Endothelial cell of umbilical vein (primary cell): Measurements from ENCODE around the gene RFESD. TPM values are rescaled to one million over a fixed set of nuclear protein-coding genes. Genes with fewer than 3 reads are reported as not detected.

Experiments
- BruUV-seq: library from RNA; stranded (reverse); fragments of 400-500 nt; replicated peaks from 2 replicates; lab custom pipeline; 2021; lab: Mats Ljungman, UMichigan
- CTCF ChIA-PET: fragments of 300-600, 350-600 bp; sonication (Branson Sonifier 250); formaldehyde crosslinking; loops from one replicate; lab custom pipeline; 2021; ENCODE audit warnings: antibody characterized with exemption, inconsistent platforms; lab: Charles Lee
- POLR2A ChIA-PET: fragments of 300-600, 350-600 bp; sonication (Branson Sonifier 250); formaldehyde crosslinking; loops from one replicate; lab custom pipeline; 2021; ENCODE audit warnings: antibody characterized with exemption, inconsistent platforms; lab: Charles Lee
- DNase-seq: peaks from one replicate; pipeline ENCODE4 v3.0.0-alpha.2; 2011; ENCODE audit warnings: low read depth, low spot score
- FAIRE-seq: peaks from 2 replicates; lab custom pipeline; 2011; peaks lifted over from hg19 to GRCh38; lab: Jason Lieb, UNC
- H2AFZ ChIP-seq: 2 replicates; pipeline ENCODE4 v1.6.0; 2012; ENCODE audit warnings: low read depth, low read length, control low read depth, inconsistent platforms
- H3K27ac ChIP-seq: 2 replicates; pipeline ENCODE4 v1.5.1; 2011; ENCODE audit warnings: low read depth, mild to moderate bottlenecking, control low read depth, low read length, moderate library complexity; ENCODE audit not compliant: insufficient read depth
- H3K27me3 ChIP-seq, 2 experiments: 2 replicates each; pipeline versions ENCODE4 v1.6.0 to v1.6.1; 2011; ENCODE audit warnings: low read length in 2 of 2, mixed read lengths in 1 of 2; ENCODE audit not compliant: control insufficient read depth in 2 of 2, insufficient read depth in 2 of 2
- H3K36me3 ChIP-seq, 2 experiments: 2 replicates in 1 of 2; 3 replicates in 1 of 2; pipeline ENCODE4 v1.5.1; 2011; ENCODE audit warnings: low read length in 2 of 2, mild to moderate bottlenecking in 1 of 2, moderate library complexity in 1 of 2; ENCODE audit not compliant: control insufficient read depth in 2 of 2, insufficient read depth in 2 of 2; ENCODE audit errors: extremely low read depth in 1 of 2
- H3K4me1 ChIP-seq: 3 replicates; pipeline ENCODE4 v1.5.1; 2011; ENCODE audit warnings: mild to moderate bottlenecking, low read length; ENCODE audit not compliant: control insufficient read depth, insufficient read depth; ENCODE audit errors: extremely low read depth
- H3K4me2 ChIP-seq: 2 replicates; pipeline ENCODE4 v1.6.1; 2011; ENCODE audit warnings: low read length, control low read depth, mixed read lengths; ENCODE audit not compliant: insufficient read depth
- H3K4me3 ChIP-seq, 3 experiments: fragments of 200-600 bp in 1 of 3; sonication (generic), shearing (Covaris generic) in 1 of 3; replicated peaks in 1 of 3; 2 replicates each; pipeline ENCODE4 v1.5.1; 2011 to 2016; ENCODE audit warnings: control low read depth in 3 of 3, low read length in 3 of 3, mild to moderate bottlenecking in 2 of 3, inconsistent platforms in 1 of 3, low read depth in 1 of 3, moderate library complexity in 1 of 3; ENCODE audit not compliant: insufficient read depth in 1 of 3
- H3K79me2 ChIP-seq: 2 replicates; pipeline ENCODE4 v1.6.0; 2012; ENCODE audit warnings: low read length, inconsistent platforms; ENCODE audit not compliant: control insufficient read depth, insufficient read depth
- H3K9ac ChIP-seq: replicated peaks from 2 replicates; pipeline ENCODE3; 2011; ENCODE audit warnings: low read length, control low read depth; ENCODE audit not compliant: insufficient read depth; ENCODE audit errors: extremely low read depth
- H3K9me1 ChIP-seq: replicated peaks from 3 replicates; pipeline ENCODE4 v1.6.0; 2011; ENCODE audit warnings: mild to moderate bottlenecking, low read length; ENCODE audit not compliant: control insufficient read depth, insufficient read depth; ENCODE audit errors: extremely low read depth
- H3K9me3 ChIP-seq: replicated peaks from 2 replicates; pipeline ENCODE4 v1.5.1; 2012; ENCODE audit warnings: low read length, inconsistent platforms; ENCODE audit not compliant: control insufficient read depth, insufficient read depth
- H4K20me1 ChIP-seq: replicated peaks from 2 replicates; pipeline ENCODE3; 2011; ENCODE audit warnings: mild to moderate bottlenecking, low read length; ENCODE audit not compliant: control insufficient read depth, insufficient read depth; ENCODE audit errors: extremely low read depth
- EZH2 ChIP-seq: IDR thresholded peaks from 2 replicates; pipeline ENCODE4 v1.6.1; 2012; ENCODE audit warnings: borderline replicate concordance, low read depth, mild to moderate bottlenecking, moderate library complexity, low read length, inconsistent platforms; ENCODE audit not compliant: severe bottlenecking
- FOS ChIP-seq: IDR thresholded peaks from 2 replicates; pipeline ENCODE4 v1.6.1; 2011; ENCODE audit warnings: mild to moderate bottlenecking, low read length, moderate library complexity, borderline replicate concordance; ENCODE audit not compliant: insufficient read depth
- GATA2 ChIP-seq: IDR thresholded peaks from 2 replicates; pipeline ENCODE4 v1.7.0; 2011; ENCODE audit warnings: low read depth, mild to moderate bottlenecking, moderate library complexity, mixed read lengths, low read length; ENCODE audit not compliant: insufficient read length, insufficient read depth
- JUN ChIP-seq: IDR thresholded peaks from 2 replicates; pipeline ENCODE4 v1.6.1; 2011; ENCODE audit warnings: borderline replicate concordance, low read depth; ENCODE audit not compliant: insufficient read length, insufficient read depth
- MYC ChIP-seq: IDR thresholded peaks from one replicate; pipeline ENCODE4 v1.6.1; 2011; ENCODE audit warnings: mild to moderate bottlenecking, low read depth, low read length
- POLR2A ChIP-seq: IDR thresholded peaks from 2 replicates; pipeline ENCODE4 v1.6.1; 2012; ENCODE audit warnings: low read depth, mild to moderate bottlenecking, control low read depth, low read length
- POLR2AphosphoS5 ChIP-seq: IDR thresholded peaks from 2 replicates; pipeline ENCODE4 v1.6.1; 2012; ENCODE audit warnings: low read depth, mild to moderate bottlenecking, control low read depth, low read length, moderate library complexity; ENCODE audit not compliant: insufficient read depth
- dilution Hi-C: fragments of 300-500 bp; cut with MboI; formaldehyde crosslinking; loops from one replicate; pipeline ENCODE4 v1.15.0; 2019; ENCODE audit warnings: low sequenced_read_pairs; ENCODE audit not compliant: extremely low pct_ligation_motif_present
- intact Hi-C: fragments of 100-400 bp; cut with micrococcal nuclease; formaldehyde crosslinking; loops from one replicate; pipeline ENCODE4 v1.10.0; 2022
- polyA plus RNA-seq, 4 experiments: library from polyadenylated mRNA; depleted of rRNA in 3 of 4; stranded (reverse) in 3 of 4; unstranded in 1 of 4; fragments of >200 nt; gene quantifications; 2 replicates each; pipeline versions ENCODE4 v1.2.1 to v1.2.3, GENCODE V29; 2011 to 2012; ENCODE audit warnings: missing spikeins in 1 of 4
- total RNA-seq: library from RNA; stranded (reverse); gene quantifications from 2 replicates; pipeline ENCODE4 v1.2.3, GENCODE V29; 2021
- TF ChIP-seq, protein P1 (sequence below), 2 donors: IDR thresholded peaks; 1 replicate in 1 of 2; 2 replicates in 1 of 2; pipeline ENCODE4 v1.5.1; 2011; ENCODE audit warnings: low read length in 2 of 2, mild to moderate bottlenecking in 2 of 2, moderate library complexity in 2 of 2, control low read depth in 1 of 2, inconsistent platforms in 1 of 2, low read depth in 1 of 2; ENCODE audit not compliant: insufficient read depth in 1 of 2; ENCODE audit errors: extremely low read depth in 1 of 2
- TF ChIP-seq, protein P2 (sequence below): IDR thresholded peaks from 2 replicates; pipeline ENCODE4 v1.6.1; 2011; ENCODE audit not compliant: insufficient read depth, insufficient read length

Gene RFESD
- total and polyA plus RNA-seq, 2 donors (not counting 3 experiments of a cell fraction or from before 2014, with no cell fraction given), result 0.88 to 2.0 TPM

DNA sequence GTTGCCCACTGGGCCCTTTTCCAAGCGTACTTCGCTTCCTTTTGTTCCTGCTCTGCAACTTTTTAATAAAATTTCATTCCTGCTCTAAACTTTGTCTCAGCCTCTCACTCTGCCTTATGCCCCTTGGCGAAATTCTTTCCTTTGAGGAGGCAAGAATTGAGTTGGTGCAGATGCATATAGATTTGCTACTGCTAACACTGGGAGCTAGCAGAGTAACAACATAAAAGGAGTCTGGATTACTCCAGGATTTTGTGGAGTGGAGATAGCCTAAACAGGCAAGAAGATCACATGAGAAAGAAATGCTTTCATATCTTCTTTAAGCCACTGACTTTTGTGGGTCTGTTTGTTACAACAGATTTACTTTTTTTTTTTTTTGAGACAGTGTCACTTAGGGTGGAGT is 12.9 kb upstream of the RFESD start:
- FAIRE-seq (no peak), DNase-seq (no peak)
- Histone ChIP-seq H2AFZ (no peak overlapping the region), H3K27ac (no peak overlapping the region), H4K20me1 (no peaks in the 10 kb centered on the region), H3K36me3 (no peaks in the 10 kb centered on the region), H3K9ac (no peak overlapping the region), H3K79me2 (no peaks in the 10 kb centered on the region), H3K4me2 (no peak overlapping the region), H3K4me3 (no peak overlapping the region), H3K27me3 (no peaks in the 10 kb centered on the region), H3K9me1 (no peaks in the 10 kb centered on the region), H3K9me3 (no peaks in the 10 kb centered on the region), H3K4me1 (peaks cover 9% of the 10 kb centered on the region)
- intact Hi-C loops (no loop called here), dilution Hi-C loops (loop anchor here (25.0 kb wide), 1 partner anchor 204 kb away; no protein-coding TSS in a partner anchor)
- TF ChIP-seq POLR2AphosphoS5, result no peak
- TF ChIP-seq GATA2, result no peak
- no peak for TF ChIP-seq MYC
- TF ChIP-seq, protein P1, sequence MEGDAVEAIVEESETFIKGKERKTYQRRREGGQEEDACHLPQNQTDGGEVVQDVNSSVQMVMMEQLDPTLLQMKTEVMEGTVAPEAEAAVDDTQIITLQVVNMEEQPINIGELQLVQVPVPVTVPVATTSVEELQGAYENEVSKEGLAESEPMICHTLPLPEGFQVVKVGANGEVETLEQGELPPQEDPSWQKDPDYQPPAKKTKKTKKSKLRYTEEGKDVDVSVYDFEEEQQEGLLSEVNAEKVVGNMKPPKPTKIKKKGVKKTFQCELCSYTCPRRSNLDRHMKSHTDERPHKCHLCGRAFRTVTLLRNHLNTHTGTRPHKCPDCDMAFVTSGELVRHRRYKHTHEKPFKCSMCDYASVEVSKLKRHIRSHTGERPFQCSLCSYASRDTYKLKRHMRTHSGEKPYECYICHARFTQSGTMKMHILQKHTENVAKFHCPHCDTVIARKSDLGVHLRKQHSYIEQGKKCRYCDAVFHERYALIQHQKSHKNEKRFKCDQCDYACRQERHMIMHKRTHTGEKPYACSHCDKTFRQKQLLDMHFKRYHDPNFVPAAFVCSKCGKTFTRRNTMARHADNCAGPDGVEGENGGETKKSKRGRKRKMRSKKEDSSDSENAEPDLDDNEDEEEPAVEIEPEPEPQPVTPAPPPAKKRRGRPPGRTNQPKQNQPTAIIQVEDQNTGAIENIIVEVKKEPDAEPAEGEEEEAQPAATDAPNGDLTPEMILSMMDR (IDR thresholded peaks at IDR 0.05; ENCODE audit: extremely low read depth in 1 of 2, insufficient read depth in 1 of 2, low read depth in 1 of 2, low read length in 2 of 2), result no peak
- TF ChIP-seq EZH2, result no peak
- TF ChIP-seq FOS, result no peak
- no peak for TF ChIP-seq JUN
- no peak for TF ChIP-seq POLR2A
- TF ChIP-seq, protein P2, sequence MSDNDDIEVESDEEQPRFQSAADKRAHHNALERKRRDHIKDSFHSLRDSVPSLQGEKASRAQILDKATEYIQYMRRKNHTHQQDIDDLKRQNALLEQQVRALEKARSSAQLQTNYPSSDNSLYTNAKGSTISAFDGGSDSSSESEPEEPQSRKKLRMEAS, result no peak
- POLR2A ChIA-PET, result no interaction called here
- CTCF ChIA-PET, result no interaction called here
- no TSS peak for BruUV-seq
